ENCODE measurements around the gene PSTPIP1.

PSTPIP1 gene

GRCh38 chr15:77046704-77047412 is 51.9 kb downstream of the PSTPIP1 start:
- no peak for DNase-seq

- no peak for DNase-seq
Observed at GRCh38 chr15:77048135-77048876, 53.4 kb downstream of the PSTPIP1 start.

GRCh38 chr15:77052556-77052955 is 57.6 kb downstream of the PSTPIP1 start:
- DNase-seq: no peak

- DNase-seq: no peak
Observed at GRCh38 chr15:77053709-77054108, 58.8 kb downstream of the PSTPIP1 start.

- DNase-seq: no peak
Observed at GRCh38 chr15:77057072-77057471, 62.1 kb downstream of the PSTPIP1 start.

GRCh38 chr15:77057685-77058084 is 62.8 kb downstream of the PSTPIP1 start:
- DNase-seq: no peak

- DNase-seq: no peak
Observed at GRCh38 chr15:77058468-77058867, 63.5 kb downstream of the PSTPIP1 start.

GRCh38 chr15:77059786-77060361 is 64.9 kb downstream of the PSTPIP1 start:
- DNase-seq: no peak

- no peak for DNase-seq
Observed at GRCh38 chr15:77060546-77060945, 65.6 kb downstream of the PSTPIP1 start.

GRCh38 chr15:77063249-77063648 is 68.3 kb downstream of the PSTPIP1 start:
- no peak for DNase-seq

- DNase-seq: no peak
Observed at GRCh38 chr15:77064063-77064462, 69.1 kb downstream of the PSTPIP1 start.

- no peak for DNase-seq
Observed at GRCh38 chr15:77064539-77065308, 69.8 kb downstream of the PSTPIP1 start.

- DNase-seq: no peak
Observed at GRCh38 chr15:77066971-77067690, 72.2 kb downstream of the PSTPIP1 start.

- DNase-seq: no peak
Observed at GRCh38 chr15:77067691-77068367, 72.9 kb downstream of the PSTPIP1 start.

- no peak for DNase-seq
Observed at GRCh38 chr15:77068633-77069032, 73.7 kb downstream of the PSTPIP1 start.

- peak in 1 of 2 experiments; percentile 26 for DNase-seq
Observed at GRCh38 chr15:77069521-77070121, 74.7 kb downstream of the PSTPIP1 start.

- no peak for DNase-seq
Observed at GRCh38 chr15:77070180-77070494, 75.2 kb downstream of the PSTPIP1 start.

GRCh38 chr15:77070495-77071304 is 75.8 kb downstream of the PSTPIP1 start, which contains the start of gene TSPAN3:
Gene TSPAN3 (minus strand): TSS chr15:77071109. CDS start chr15:77070954, 155 bp downstream.
- peak; percentile 82 to 83 for DNase-seq

GRCh38 chr15:77071305-77072223 is 76.6 kb downstream of the PSTPIP1 start:
- no peak for DNase-seq

GRCh38 chr15:77074350-77074749 is 79.4 kb downstream of the PSTPIP1 start:
- no peak for DNase-seq

Measured in AML-193 (cell line).